ENCODE data around the gene RRP9. TPM values are rescaled to one million over a fixed set of nuclear protein-coding genes. Genes with fewer than 3 reads are reported as not detected.

RRP9 gene
- total RNA-seq, 2 experiments from 2014 or later, result 17.7 to 19.2 TPM

DNA sequence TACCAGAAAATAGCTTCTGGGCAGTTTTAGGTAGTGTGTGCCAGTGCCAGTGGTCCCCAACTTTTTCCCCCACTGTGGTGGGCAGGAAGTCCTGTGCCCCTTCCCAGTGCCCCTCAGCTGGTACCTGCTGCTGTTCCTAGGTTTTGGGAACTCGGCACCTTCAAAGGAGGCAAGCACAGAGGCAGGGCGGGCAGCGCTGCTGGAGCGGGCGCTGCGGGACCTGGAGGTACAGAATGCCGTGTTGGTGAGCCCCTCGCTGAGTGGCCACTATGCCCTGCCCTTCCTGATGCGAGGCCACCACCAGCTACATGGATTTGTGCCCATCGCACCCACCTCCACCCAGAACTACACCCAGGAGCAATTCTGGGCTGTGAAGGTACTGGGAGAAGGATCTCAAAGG lies 38.5 kb upstream of the RRP9 start:
- H3K9me3 Mint-ChIP-seq, result no peaks in the 10 kb centered on the region
- ATAC-seq (ENCODE audit: low read depth) (no peak), DNase-seq (no peak)
- H3K4me1 Mint-ChIP-seq, result peaks cover 31% of the 10 kb centered on the region
- H3K36me3 Mint-ChIP-seq, result peaks cover 1% of the 10 kb centered on the region
- no peaks in the 10 kb centered on the region for H3K27me3 Mint-ChIP-seq
- no peak overlapping the region for H3K27ac Mint-ChIP-seq
- no peak overlapping the region for H3K4me3 Mint-ChIP-seq
- POLR2A ChIA-PET, result interaction anchor here (1.5 kb wide), 1 partner anchor 13 kb away, joined by 3 read pairs; no protein-coding TSS in a partner anchor

- POLR2A ChIA-PET, result interaction anchor here (1.2 kb wide), 1 partner anchor 18 kb away, joined by 3 read pairs; the partner anchor contains the start of gene RPL29
- no peaks in the 10 kb centered on the region for H3K9me3 Mint-ChIP-seq
- H3K36me3 Mint-ChIP-seq, result peaks cover 1% of the 10 kb centered on the region
- H3K27ac Mint-ChIP-seq, result no peak overlapping the region
- no peaks in the 10 kb centered on the region for H3K27me3 Mint-ChIP-seq
- H3K4me1 Mint-ChIP-seq, result peaks cover 36% of the 10 kb centered on the region
- ATAC-seq (ENCODE audit: low read depth), result no peak
- DNase-seq, result no peak
- H3K4me3 Mint-ChIP-seq, result no peak overlapping the region
Measured at GRCh38 chr3:51978143-51978502, 36.4 kb upstream of the RRP9 start.

- peak overlapping the region; percentile 9 for H3K4me3 Mint-ChIP-seq
- POLR2A ChIA-PET, result interaction anchor here (0.7 to 1.2 kb wide), 3 partner anchors 18 to 303 kb away, joined by 3 read pairs; partner anchors contain the start of gene RPL29
- H3K4me1 Mint-ChIP-seq, result peaks cover 34% of the 10 kb centered on the region
- peaks cover 1% of the 10 kb centered on the region for H3K36me3 Mint-ChIP-seq
- H3K9me3 Mint-ChIP-seq, result no peaks in the 10 kb centered on the region
- DNase-seq, result no peak
- peak; percentile 30 for ATAC-seq (ENCODE audit: low read depth)
- no peaks in the 10 kb centered on the region for H3K27me3 Mint-ChIP-seq
- H3K27ac Mint-ChIP-seq, result peak overlapping the region; percentile 49
Measured at GRCh38 chr3:51977446-51978142, 35.9 kb upstream of the RRP9 start.

- Mint-ChIP-seq H3K27me3 (no peaks in the 10 kb centered on the region), H3K4me3 (peak overlapping the region; percentile 89), H3K27ac (peak overlapping the region; percentile 84), H3K36me3 (peaks cover 1% of the 10 kb centered on the region), H3K9me3 (no peaks in the 10 kb centered on the region), H3K4me1 (peaks cover 27% of the 10 kb centered on the region)
- DNase-seq (peak; percentile 58), ATAC-seq (ENCODE audit: low read depth) (no peak)
- POLR2A ChIA-PET, result interaction anchor here (1.8 kb wide), 1 partner anchor 80 kb away, joined by 4 read pairs; the partner anchor contains the start of gene DUSP7
Measured at GRCh38 chr3:51975852-51976549, 34.3 kb upstream of the RRP9 start.

GRCh38 chr3:51974963-51975851 lies 33.5 kb upstream of the RRP9 start, which contains the start of gene ABHD14A:
Gene ABHD14A, plus strand, starts transcription at chr3:51975064. Its CDS starts 72 bp downstream, at chr3:51975136.
- peaks cover 29% of the 10 kb centered on the region for H3K4me1 Mint-ChIP-seq

DNA sequence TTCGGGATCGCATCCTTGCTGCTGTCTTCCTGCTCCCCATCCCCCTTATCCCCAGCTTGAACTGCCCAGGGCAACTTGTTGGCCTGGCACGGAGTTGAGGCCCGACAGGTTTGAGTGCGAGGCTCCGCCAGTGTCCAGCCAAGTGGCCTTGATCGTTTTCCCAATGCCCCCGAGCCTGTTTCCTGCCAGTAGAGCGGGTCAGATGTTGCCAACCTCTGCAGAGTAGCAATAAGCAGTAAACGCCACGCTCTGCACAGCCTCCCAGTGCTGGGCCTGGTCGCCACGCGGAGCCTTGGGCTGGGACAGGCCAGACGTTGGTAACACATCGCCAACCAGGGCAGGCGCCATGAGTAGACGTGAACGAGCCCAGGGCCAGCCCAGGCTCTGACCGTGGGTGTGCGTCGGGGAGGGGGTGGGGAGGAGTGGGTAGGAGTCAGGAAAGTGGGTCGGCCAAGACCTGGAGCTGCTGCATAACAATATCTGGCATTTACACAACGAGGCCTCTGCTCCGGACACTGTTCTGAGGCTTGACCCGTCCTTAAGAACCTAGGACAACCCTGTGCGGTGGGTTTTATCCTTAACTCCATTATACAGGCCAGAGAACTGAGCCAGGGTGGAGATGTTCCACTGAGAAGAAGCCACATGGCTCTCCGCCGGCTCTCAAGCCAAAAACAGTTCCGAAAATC lies 32.7 kb upstream of the RRP9 start:
- Mint-ChIP-seq H3K4me3 (peak overlapping the region; percentile 89), H3K9me3 (no peaks in the 10 kb centered on the region), H3K27me3 (no peaks in the 10 kb centered on the region), H3K27ac (peak overlapping the region; percentile 90), H3K4me1 (peaks cover 30% of the 10 kb centered on the region), H3K36me3 (no peaks in the 10 kb centered on the region)
- ATAC-seq (ENCODE audit: low read depth) (peak; percentile 9), DNase-seq (no peak)
- POLR2A ChIA-PET, result interaction anchor here (0.9 to 3.4 kb wide), 13 partner anchors 8 to 589 kb away, joined by 3 to 41 read pairs (median 6); partner anchors contain the start of genes ACY1, DUSP7, MANF and PARP3

More at GRCh38 chr3:51974963-51975851, 33.5 kb upstream of the RRP9 start, which contains the start of gene ABHD14A:
- Mint-ChIP-seq H3K9me3 (no peaks in the 10 kb centered on the region), H3K36me3 (no peaks in the 10 kb centered on the region), H3K4me3 (peak within 1 kb of the TSS; percentile 89), H3K27me3 (no peaks in the 10 kb centered on the region), H3K27ac (peak within 1 kb of the TSS; percentile 90)
- peak; percentile 75 for ATAC-seq (ENCODE audit: low read depth)
- DNase-seq, result peak; percentile 83
- POLR2A ChIA-PET, result interaction anchor here (1.8 to 3.4 kb wide), 5 partner anchors 7 to 81 kb away, joined by 4 to 41 read pairs (median 7); partner anchors contain the start of genes ACY1, DUSP7, PARP3 and RRP9

DNA sequence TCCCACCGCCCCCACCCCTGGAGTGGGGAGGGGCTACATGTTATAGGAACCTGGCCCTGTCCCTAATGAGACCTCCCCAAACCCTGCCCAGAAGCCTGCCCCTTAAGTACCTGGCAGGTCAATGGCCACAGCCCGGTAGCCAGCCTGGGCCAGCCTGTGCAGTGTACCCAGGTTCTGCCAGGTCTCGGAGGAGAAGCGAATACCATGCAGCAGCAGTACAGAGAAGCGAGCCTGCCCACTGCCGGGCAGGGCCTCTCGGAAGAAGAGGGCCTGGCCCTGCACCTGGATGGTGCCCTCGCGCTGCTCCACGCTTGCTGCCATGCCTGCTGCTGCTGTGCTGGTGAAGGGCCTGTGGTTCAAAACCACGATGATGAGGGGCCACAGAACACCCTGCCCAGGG lies 29.6 kb upstream of the RRP9 start:
- Mint-ChIP-seq H3K4me1 (peaks cover 22% of the 10 kb centered on the region), H3K27me3 (no peaks in the 10 kb centered on the region), H3K4me3 (no peak overlapping the region), H3K27ac (no peak overlapping the region), H3K9me3 (no peaks in the 10 kb centered on the region), H3K36me3 (no peaks in the 10 kb centered on the region)
- ATAC-seq (ENCODE audit: low read depth) (no peak), DNase-seq (no peak)
- POLR2A ChIA-PET, result interaction anchor here (0.7 kb wide), 1 partner anchor 160 kb away, joined by 3 read pairs; no protein-coding TSS in a partner anchor

DNA sequence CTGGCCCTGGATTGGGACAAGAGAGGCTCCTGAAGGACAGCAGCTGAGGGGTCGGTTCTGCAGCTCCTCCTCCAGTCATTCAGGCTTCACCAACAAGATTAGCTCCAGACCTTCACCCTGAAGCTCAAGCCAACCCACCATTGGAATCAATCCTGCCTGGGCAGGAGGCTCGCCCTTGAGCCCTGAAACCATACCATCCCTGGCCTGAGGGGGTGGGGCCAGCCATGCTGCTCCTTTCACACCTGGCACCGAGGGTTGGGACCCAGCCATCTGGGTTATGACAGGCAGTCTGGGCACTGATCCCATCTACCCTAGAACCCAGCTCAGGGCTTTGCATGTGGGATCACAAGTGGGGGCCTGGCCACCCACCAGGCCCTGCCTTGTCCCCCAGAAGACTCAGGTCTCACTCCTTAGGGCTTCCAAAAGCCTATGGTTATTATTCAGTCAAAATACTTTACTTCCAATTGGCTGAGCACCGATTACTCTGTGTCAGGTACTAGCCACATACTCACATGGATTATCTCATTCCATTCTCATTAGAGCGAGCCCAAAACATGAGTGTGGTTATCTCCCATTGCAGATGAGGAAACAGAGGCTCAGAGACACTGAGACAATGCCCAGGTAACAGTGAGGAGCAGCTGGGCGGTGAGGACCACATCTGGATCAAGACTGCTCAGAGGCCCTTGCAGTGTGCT lies 29.0 kb upstream of the RRP9 start:
- no peak for ATAC-seq (ENCODE audit: low read depth)
- POLR2A ChIA-PET, result no interaction called here
- Mint-ChIP-seq H3K27me3 (peaks cover 2% of the 10 kb centered on the region), H3K36me3 (no peaks in the 10 kb centered on the region), H3K4me1 (peaks cover 22% of the 10 kb centered on the region), H3K27ac (no peak overlapping the region), H3K9me3 (no peaks in the 10 kb centered on the region), H3K4me3 (no peak overlapping the region)
- DNase-seq, result no peak

DNA sequence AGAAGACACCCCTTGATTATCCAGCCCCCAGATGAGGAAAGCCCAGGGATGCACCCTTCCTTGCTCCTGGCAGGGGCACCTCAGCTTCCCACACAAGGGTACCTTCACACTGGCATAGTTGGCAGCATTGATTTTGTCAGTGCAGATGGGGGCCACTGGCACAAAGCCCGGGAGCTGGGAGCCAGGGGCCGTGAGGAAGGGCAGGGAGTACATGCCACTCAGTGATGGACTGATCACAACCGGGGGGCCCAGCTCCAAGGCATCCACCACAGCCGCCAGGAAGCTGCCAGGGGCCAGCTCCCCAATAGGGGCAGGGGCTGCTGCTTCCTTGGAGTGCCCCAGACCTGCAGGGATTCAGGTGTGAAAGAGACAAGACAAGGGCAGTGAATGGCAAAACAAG lies 28.1 kb upstream of the RRP9 start:
- peaks cover 18% of the 10 kb centered on the region for H3K4me1 Mint-ChIP-seq
- no peaks in the 10 kb centered on the region for H3K9me3 Mint-ChIP-seq
- no peak overlapping the region for H3K27ac Mint-ChIP-seq
- no peaks in the 10 kb centered on the region for H3K36me3 Mint-ChIP-seq
- ATAC-seq (ENCODE audit: low read depth), result no peak
- no peak for DNase-seq
- H3K4me3 Mint-ChIP-seq, result no peak overlapping the region
- H3K27me3 Mint-ChIP-seq, result peaks cover 4% of the 10 kb centered on the region
- POLR2A ChIA-PET, result interaction anchor here (2.8 kb wide), 1 partner anchor 12 kb away, joined by 15 read pairs; the partner anchor contains the start of gene ACY1

DNA sequence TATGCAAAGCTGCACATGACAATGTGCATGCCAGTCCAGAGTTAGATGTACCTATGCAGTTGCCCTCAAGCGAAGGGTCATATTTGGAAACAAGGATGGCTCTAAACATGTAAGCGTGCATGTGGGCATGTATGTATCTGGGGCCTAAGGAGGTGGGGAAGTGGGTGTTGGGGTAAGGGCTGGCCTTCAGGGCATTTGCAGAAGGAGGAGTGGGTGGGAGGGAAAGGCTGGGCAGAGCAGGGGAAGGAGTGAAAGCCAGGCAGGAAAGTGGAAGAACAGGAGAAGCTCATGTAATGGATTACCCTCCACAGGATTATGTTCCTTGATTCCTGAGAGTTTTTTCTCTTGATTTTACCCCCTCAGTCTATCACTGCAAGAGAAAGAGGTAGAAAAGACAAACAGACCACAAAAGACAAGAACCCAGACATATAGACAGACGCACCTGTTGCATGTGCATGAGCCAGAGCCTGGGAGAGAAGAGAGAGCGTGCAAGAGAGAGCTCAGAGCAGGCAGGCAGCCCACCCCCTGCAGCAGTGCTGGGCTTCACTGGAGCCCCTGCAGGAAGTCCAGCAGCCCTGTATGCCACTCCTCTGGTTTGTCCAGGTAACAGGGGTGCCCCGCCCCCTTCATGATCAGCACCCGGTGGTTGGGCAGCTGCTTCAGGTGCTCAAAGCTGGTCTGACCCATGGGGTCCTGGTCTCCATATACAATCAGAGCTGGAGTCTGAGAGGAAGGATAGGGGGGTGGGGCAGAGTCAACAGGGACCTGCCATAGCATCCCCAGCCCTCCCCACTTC lies 27.4 kb upstream of the RRP9 start:
- Mint-ChIP-seq H3K36me3 (no peaks in the 10 kb centered on the region), H3K27me3 (peaks cover 4% of the 10 kb centered on the region), H3K27ac (no peak overlapping the region), H3K9me3 (no peaks in the 10 kb centered on the region), H3K4me3 (peak overlapping the region; percentile 35), H3K4me1 (peaks cover 15% of the 10 kb centered on the region)
- DNase-seq, result no peak
- no peak for ATAC-seq (ENCODE audit: low read depth)
- POLR2A ChIA-PET, result interaction anchor here (2.5 to 2.8 kb wide), 2 partner anchors 13 to 27 kb away, joined by 13 to 15 read pairs; partner anchors contain the start of genes ACY1, PARP3 and RRP9

DNA sequence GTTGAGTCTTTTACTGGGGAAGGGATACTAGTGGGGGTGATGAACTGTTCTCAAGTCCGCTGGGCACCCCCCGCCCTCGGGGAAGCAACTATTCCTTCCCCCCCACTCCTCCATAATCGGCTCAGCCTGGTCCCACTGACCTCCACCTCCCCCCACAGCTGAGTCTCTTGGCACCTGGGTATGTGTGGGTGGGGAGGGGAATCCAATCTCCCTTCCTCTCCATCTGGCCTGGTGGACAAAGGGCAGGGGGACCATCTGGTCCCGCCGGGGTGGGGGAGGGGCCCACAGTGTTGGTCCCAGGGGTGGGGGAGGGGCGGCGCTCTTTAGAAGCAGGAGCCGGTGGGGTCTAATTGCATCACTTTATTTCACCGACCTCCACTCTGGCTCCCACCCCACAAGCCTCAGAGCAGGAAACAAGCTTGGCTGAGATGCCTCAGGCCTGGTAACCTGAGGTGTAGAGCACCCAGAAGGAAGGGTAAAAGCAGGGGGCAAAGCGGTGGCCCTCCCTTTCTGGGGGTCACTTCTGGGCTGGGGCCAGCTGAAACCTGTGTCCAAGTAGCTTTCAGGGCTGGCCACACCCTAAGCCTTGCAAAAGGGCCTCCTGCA lies 26.6 kb upstream of the RRP9 start:
- peaks cover 4% of the 10 kb centered on the region for H3K27me3 Mint-ChIP-seq
- peaks cover 9% of the 10 kb centered on the region for H3K4me1 Mint-ChIP-seq
- no peak for DNase-seq
- H3K36me3 Mint-ChIP-seq, result no peaks in the 10 kb centered on the region
- H3K27ac Mint-ChIP-seq, result no peak overlapping the region
- no peaks in the 10 kb centered on the region for H3K9me3 Mint-ChIP-seq
- ATAC-seq (ENCODE audit: low read depth), result no peak
- POLR2A ChIA-PET, result interaction anchor here (2.5 to 2.8 kb wide), 2 partner anchors 14 to 26 kb away, joined by 13 to 15 read pairs; partner anchors contain the start of genes ACY1, PARP3 and RRP9
- peak overlapping the region; percentile 86 for H3K4me3 Mint-ChIP-seq

All from activated naive CD8-positive, alpha-beta T cell treated with anti-CD3 and anti-CD28 coated beads, Interleukin-2, amount 10 ng/mL, durations not matched to agents 7 days and 5 days (primary cell).